ENCODE data around the gene GOLGA1.
A peak's percentile ranks its signal among the peaks of the same experiment; 100 is the strongest.

Gene GOLGA1

DNA sequence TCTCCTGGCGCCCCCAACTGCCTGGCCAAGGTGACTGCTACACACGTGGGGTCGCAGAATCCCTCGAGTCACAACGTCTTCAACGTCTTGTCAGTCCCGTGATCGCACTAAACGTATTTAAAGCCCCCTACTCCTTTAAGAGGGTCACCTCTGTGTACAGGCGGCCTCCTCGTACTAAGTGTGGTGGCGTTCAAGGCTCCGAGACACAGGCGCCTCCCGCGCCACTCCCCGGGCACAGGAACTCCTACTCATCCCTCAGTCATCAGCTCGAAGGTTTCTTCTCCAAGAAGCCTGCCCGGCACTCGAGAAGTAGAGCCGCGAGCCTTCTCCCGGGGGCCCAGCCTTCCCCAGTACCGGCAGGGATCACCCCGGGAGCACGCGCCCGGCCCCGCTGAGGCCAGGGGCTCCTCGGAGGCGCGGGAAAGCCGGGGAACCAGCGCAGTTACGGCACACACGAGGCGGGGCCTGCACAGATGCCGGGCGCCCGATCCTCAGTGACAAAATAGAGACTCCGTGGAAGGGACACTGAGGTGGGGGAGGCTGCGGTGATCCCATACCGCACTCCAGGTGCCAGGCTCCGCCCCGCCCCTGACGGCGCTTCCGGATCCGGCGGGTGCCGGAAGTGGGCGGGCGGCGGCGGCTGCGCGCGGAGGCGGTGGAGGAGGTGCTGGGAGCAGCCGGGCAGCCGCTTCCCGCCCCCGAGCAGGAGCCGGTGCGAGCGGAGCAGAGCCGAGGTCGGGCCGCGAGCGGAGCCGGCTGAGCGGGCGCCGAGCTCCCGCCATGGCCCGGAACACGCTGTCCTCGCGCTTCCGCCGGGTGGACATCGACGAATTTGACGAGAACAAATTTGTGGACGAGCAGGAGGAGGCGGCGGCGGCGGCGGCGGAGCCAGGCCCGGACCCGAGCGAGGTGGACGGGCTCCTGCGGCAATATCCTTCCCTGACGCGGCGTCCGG lies 72.1 kb downstream of the GOLGA1 start:
- Histone ChIP-seq H3K27me3 (ENCODE audit: insufficient read depth, low read depth, severe bottlenecking) (no peaks in the 10 kb centered on the region), H3K9me3 (ENCODE audit: severe bottlenecking) (no peaks in the 10 kb centered on the region), H3K4me3 (ENCODE audit: low read depth, low read length) (peak overlapping the region; percentile 95), H3K36me3 (peaks cover 47% of the 10 kb centered on the region), H3K27ac (peak overlapping the region; percentile 96)
- DNase-seq, result peak; percentile 95
- TF ChIP-seq, protein P1, sequence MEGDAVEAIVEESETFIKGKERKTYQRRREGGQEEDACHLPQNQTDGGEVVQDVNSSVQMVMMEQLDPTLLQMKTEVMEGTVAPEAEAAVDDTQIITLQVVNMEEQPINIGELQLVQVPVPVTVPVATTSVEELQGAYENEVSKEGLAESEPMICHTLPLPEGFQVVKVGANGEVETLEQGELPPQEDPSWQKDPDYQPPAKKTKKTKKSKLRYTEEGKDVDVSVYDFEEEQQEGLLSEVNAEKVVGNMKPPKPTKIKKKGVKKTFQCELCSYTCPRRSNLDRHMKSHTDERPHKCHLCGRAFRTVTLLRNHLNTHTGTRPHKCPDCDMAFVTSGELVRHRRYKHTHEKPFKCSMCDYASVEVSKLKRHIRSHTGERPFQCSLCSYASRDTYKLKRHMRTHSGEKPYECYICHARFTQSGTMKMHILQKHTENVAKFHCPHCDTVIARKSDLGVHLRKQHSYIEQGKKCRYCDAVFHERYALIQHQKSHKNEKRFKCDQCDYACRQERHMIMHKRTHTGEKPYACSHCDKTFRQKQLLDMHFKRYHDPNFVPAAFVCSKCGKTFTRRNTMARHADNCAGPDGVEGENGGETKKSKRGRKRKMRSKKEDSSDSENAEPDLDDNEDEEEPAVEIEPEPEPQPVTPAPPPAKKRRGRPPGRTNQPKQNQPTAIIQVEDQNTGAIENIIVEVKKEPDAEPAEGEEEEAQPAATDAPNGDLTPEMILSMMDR (IDR thresholded peaks at IDR 0.05; ENCODE audit: low read depth, low read length), result peak; percentile 70

DNA sequence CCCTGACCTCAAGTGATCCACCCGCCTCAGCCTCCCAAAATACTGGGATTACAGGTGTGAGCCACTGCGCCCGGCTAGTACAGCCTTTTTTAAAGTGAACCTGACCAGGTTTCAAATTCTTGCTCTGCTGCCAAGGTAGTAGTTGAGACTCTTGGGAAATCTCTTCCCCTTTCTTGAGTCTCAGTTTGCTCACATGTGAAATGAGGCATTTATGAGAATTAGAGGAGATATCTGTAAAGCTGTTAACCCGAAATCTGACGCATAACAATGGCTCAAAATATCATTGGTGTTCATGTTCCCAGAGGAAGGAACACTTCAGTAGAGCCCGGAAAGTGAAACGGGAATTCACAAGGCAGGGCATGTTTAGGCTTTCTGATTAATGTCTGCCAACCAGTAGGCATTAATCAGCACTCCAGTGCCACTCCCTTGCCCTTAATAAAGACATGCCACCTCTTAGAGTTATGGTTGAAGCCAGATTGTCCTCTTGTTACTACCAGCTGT lies 77.5 kb downstream of the GOLGA1 start:
- Histone ChIP-seq H3K27me3 (ENCODE audit: insufficient read depth, low read depth, severe bottlenecking) (no peaks in the 10 kb centered on the region), H3K36me3 (peaks cover 32% of the 10 kb centered on the region), H3K4me3 (ENCODE audit: low read depth, low read length) (no peak overlapping the region), H3K9me3 (ENCODE audit: severe bottlenecking) (no peaks in the 10 kb centered on the region), H3K27ac (peak overlapping the region; percentile 94)
- DNase-seq, result no peak
- TF ChIP-seq, protein P1 (IDR thresholded peaks at IDR 0.05; ENCODE audit: low read depth, low read length), result no peak

DNA sequence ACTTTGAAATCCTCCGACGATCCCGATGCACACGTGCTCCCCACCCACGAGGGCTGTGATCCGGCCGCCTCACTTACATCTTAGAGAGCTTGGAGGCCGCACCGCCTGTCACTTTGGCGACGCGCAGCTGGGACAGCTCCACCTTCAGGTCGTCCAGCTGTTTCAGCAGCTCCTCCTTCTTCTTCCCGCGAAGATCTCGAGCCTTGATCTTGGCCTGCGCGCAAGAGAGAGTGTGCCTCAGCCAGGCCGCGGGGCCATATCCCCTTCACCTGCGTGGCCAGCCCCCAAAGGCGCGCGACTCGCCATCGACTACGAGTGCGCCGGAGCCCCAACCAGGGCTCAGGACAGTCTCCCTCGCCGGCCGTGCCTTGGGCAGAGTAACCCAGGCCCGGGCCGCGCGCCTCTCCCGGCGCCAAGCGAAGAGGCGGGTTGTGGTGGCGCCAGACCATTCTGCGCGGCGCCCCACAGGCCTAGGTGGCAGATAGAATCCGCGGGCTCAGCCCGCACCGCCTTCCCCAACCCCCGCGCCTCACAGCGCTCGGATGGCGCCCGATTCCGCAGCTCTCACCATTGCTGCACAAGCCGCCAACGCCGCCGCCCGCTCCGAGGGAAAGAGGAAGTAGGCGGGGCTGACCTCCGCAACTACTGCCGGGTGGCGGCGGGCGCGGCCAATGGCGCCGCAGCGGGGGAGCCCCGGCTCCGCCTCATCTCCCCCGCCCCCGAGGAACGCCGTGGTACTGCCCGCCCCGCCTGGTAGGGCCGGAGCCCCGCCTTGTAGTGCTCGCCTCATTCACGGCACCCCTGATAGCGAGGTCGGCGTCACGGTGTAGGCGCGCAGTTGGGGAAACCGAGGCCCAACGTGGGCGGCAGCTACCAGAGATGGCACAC lies 79.3 kb downstream of the GOLGA1 start, which contains the start of the genes ARPC5L and RPL35:
TSS of gene ARPC5L (plus strand) at position 789 of the 888 bp plus-strand sequence. CDS start 7,161 bp downstream, outside the sequence.
TSS of gene RPL35 (minus strand) at position 616 of the 888 bp plus-strand sequence. CDS start at position 571, 45 bp downstream.
- peak; percentile 98 for DNase-seq
- TF ChIP-seq, protein P1 (IDR thresholded peaks at IDR 0.05; ENCODE audit: low read depth, low read length), result peak; percentile 23; the same call in 1 of the 2 replicates
- H3K27ac ChIP-seq, result peak within 1 kb of the TSS; percentile 94
- peaks cover 51% of the 10 kb centered on the region for H3K36me3 ChIP-seq
- peak within 1 kb of the TSS; percentile 98 for H3K4me3 ChIP-seq (ENCODE audit: low read depth, low read length)
- H3K9me3 ChIP-seq (ENCODE audit: severe bottlenecking), result no peaks in the 10 kb centered on the region
- H3K27me3 ChIP-seq (ENCODE audit: insufficient read depth, low read depth, severe bottlenecking), result no peaks in the 10 kb centered on the region

DNA sequence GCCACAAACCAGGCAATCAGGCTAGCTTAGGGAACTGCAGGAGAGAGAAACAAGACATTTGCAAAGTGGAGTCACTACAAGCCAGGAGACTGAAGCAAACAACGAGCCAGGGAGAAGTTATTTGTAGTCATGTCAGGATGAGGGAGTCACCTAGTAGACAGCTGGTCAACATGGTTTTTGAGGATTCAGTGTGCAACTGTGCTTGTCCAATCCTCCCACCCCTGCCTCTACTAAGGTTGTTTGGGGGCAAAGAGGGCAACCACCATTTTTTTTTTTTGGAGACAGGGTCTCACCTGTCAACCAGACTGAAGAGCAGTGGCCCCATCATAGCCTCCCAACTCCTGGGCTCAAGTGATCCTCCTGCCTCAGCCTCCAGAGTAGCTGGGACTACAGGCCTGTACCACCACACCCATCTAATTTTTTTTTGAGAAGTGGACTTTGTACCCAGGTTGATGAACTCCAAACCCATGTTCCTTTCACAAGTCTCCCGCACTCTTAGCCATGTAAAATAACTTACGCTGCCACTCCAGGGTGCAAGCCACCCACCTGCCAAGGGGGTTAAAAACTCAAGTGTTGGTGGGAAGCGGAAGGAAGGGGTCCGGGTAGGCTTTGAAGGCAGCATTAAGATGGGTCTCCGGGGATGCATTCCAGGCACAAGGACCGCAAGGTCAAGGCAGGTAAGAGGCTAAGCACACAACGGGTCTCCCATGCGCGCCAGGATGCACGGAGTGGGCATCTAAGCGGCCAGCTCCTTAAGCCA lies 80.1 kb downstream of the GOLGA1 start:
- H3K9me3 ChIP-seq (ENCODE audit: severe bottlenecking), result no peaks in the 10 kb centered on the region
- H3K27me3 ChIP-seq (ENCODE audit: insufficient read depth, low read depth, severe bottlenecking), result no peaks in the 10 kb centered on the region
- TF ChIP-seq, protein P1 (IDR thresholded peaks at IDR 0.05; ENCODE audit: low read depth, low read length), result no peak
- peaks cover 59% of the 10 kb centered on the region for H3K36me3 ChIP-seq
- DNase-seq, result no peak
- H3K27ac ChIP-seq, result peak overlapping the region; percentile 94
- H3K4me3 ChIP-seq (ENCODE audit: low read depth, low read length), result peak overlapping the region; percentile 98

Data from WERI-Rb-1 (cell line).